Stimulated activated CD4-positive, alpha-beta T cell treated with anti-CD3 and anti-CD28 coated beads, Interleukin-12 subunit alpha, Interleukin-12 subunit beta, amount 100 ng/mL, for 4 hours (primary cell): ENCODE measurements around the gene FAM20B.

ENCODE experiments used
- DNase-seq: peaks from one replicate; pipeline ENCODE4 v3.0.0-alpha.2; 2020

Gene FAM20B

DNA sequence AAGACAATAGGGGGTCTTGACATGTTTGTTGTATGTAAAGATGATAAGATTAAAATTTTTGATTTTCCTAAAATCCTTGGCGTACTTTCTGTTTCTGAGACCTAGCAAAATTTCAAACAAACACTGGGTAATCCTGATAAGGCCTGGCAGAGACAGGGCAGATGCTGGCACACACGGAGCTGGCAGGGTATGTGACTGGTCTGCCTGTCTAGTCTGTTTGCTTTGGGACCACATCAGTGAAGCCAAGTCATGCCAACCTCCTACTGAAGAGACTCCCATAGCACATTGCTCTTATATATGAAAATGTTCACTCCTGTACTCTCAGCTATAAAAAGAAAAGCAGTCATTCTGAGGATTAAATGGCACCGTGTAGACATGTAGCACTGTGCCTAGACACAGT, 70.2 kb downstream of the FAM20B start:
- DNase-seq: no peak

DNA sequence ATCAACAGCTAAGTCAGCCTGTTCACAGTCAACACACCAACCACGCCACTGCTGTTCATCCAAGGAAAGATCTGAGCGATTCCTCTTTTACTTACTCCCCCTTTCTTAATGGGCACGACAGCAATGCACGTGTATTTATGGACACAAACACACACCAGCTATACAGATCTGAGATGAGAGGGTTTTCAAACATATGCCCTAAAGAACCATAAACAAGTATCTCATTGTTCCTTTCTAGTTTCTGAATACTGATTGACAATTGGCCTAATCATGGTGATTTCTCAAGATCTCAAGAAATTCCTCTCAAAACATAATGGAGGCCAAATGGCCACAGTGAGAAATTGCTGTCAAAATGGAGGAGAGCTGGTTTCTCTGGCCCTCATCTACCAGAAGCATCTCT, 74.2 kb downstream of the FAM20B start:
- no peak for DNase-seq

DNA sequence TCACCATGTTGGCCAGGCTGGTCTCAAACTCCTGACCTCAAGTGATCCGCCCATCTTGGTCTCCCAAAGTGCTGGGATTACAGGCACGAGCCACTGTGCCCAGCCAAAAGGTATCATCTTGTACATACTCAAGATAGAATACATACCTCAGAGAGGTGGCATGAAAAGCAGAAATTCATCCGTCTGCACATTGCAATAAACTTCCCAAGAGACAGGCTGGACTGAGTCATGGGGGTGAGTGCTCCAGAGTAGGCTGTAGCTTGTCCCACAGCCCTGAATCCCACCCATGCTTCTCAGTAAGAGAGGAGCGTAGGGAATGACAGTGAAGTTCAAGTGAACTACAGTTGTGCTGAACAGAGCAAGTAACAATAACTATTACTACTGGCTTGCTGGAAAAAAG, 75.9 kb downstream of the FAM20B start:
- no peak for DNase-seq

DNA sequence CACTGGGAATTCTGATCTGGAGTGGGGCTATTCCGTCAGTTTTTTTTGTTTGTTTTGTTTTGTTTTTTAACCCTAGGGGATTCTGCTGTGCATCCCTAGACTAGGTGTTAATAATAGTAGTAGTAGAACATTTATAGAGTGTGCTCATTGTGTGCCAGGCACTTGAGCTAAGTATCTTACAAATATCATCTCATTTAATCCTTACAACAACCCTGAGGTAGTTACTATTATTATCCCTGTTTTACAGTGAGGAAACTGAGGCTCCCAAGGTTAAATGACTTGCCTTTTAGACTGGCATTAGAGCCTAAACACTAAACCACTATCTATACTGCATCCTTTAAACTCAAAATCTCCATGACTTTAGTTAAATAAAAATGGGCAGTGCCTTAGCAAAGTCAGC, 78.3 kb downstream of the FAM20B start:
- DNase-seq: no peak

DNA sequence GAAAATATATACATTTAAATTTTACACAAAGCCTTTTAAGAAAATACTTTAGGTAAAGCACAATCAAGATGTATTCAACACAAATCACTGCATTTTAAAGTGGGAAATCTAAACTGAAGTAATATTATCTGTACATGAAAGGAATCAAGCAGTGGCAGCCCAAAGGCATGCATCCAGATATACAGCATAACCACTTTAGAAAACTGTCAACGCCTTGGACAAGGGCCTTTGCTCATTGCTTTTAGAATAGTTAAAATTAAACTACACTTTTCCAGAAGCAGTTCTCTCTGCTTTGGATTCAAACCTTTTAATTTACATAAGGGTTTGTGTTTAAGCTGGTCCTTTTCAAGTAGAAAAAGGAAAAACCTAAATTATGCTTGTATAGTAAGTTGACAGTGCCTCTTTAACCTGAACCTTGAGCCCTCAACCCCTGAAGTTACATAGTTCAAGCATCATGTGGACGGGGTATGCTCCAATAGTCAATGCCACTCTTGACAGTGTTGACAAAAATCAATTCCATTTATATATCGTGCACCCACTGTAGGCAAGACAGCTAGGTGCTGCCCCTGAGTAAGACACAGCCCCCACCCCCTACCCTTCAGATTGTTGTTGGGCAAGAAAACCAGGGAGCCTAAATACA, 79.0 kb downstream of the FAM20B start:
- no peak for DNase-seq

DNA sequence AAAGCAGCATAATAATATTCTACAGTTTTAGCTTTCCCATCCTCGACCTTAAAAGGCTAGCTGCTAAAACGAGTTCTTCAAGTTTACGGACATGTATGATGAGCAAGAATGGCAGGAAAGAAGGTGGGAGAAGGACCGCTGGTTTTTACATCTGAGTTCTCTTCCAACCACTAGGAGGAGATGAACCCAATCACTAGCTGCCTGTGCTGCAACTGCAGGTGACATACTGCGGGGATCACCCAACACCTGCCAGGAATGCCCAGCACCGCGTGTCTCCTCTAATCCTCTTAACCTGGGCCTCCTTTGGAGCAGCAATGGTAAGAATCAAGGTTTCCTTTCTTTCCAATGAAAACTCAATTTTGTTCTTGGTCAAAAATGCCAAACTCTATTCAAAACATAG, 79.7 kb downstream of the FAM20B start:
- DNase-seq: no peak

DNA sequence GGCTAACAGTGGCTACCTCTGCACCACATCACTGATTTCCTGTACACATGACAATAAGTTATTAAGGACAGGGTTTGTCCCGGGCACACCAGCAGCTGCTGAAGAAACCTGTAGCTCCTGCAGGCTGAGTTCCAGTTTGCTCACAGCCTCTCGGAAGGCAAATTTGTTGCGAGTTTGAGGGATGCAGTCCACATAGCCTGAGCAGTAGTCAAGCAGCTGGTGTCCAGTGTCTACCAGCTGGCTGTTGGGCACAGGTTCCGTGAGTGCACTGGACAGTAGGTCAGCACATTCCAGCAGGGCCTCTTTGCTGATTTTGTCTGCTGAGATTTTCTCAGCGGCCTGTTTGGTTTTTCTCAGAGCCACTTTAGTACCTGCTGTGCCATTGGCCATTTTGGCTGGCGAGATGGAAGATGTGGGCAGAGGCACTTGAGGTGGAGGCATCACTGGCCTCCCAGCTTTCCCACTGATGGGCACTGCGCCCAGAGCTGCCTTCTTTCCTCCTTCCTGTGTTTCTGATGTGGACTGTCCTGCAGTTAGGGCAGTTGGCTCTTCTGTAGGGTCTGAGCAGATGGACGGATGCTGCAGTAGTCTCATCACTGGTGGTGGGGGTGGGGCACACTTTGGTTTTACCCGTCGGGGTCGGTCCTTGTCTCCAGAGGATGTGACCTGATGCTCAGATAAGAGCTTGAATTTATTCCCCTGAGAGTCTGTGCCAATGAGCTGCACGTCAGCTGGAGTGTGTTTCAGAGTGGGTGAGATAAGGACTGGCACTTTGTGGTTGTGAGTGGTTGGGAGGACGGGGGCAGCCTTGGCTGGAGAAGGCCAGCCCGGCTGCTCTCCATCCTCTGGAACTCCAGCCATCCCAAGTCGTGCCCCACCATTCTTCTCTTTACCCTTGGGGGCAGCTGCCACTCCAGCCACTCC, 82.3 kb downstream of the FAM20B start:
- DNase-seq: no peak

DNA sequence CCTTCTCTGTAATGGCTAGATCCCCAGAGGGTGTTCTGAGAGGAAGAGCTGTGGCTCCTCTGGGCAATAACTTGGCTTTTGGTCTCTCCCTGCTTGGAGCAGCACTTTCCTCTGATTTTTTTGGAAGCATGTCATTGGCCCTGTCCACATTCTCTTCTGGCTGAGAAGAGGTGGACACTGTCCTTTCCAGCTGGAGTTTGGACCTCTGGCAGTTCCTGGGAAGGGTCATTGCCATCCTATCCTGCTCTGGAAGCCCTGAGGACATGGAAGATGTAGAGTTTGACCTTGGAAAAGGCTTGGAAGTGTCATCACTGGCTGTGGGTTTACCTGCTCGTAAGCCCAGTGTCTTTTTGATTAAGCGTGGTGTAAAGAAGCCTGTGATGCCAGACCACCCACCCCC, 83.0 kb downstream of the FAM20B start:
- no peak for DNase-seq

DNA sequence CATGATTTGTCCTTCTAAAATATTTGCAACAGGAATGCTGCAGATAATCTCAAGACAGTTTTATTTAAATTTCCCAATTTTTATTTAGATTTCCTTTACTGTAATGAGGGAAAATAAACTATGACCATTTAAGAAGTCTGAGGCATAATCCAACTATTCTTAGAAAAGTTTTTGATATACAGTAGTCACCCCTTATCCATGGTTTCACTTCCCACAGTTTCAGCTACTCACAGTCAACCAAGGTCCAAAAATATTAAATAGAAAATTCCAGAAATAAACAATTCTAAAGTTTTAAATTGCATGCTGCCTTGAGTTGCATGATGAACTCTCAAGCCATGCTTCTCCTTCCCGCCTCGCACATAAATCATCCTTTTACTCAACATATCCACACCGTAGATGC, 89.5 kb downstream of the FAM20B start:
- DNase-seq: no peak

DNA sequence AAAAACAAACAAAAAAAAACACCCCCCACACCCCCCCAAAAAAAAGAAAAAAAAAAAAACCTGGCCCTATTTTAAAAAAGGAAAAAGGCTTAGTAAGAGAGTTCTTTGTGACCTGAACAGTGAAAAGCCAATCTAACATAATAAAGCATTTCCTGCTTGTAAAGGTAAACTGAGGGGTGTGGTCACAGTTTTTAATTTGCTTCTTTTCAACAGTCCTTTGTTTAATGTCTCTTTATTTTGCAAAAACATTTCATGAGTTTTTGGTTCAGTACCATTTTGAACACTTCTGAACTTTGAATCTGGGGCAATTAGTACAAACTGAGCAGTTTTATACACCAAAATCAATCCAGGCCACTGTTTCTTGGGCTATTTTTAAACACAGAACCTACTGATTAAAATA, 93.8 kb downstream of the FAM20B start:
- DNase-seq: no peak

DNA sequence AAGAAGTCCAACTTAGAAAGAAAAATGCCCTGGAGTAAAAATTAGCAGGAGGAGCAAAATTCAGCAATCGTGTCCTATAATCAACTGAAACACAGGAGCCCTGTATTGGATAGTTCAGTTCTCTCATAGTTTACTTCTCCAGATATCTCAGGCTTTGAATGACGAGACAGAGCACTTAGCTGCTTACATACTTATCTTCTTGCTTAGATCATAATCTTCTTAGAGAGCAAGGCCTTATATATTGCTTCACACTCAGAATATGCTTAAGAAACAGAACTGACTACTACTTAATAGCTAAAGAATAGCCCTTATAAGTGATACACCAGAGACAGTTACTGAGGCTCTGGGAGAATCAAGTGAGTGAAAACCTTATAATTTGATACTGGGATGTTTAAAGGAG, 95.0 kb downstream of the FAM20B start:
- no peak for DNase-seq

DNA sequence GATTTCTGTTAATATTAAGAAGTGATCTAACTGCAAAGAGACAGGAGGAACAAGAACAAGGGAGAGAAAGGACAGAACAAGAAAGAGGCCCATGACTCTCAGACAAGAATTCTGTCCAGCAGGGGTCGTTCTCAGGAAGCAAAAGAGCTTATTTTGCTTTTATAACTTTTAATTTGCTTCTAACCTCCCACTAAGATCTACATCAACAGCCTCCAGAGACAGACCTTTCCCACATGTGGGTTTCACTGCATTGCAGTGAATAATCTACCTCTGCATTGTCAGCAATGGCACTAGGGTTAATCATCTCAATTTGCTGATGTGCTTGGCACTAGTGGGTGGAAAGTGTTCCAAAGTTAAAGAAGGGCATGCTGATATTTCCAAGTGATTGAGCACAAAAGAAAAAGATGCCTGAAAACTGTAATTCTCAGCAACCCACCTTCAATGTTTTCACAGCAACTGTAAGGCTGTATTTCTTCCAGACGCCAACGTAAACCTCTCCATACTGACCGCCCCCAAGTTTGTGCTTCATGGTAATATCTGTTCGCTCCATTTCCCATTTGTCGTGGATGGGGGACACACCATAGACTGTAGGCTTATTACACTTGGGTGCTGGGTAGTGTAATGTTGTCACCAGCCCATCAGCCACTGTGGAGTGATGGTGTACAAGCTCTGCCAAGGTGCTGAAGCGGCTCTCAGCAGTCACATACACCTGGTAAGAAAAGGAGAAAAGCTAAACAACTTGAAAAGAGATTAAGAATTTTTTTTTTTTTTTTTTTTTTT, 95.7 kb downstream of the FAM20B start:
- DNase-seq: no peak

DNA sequence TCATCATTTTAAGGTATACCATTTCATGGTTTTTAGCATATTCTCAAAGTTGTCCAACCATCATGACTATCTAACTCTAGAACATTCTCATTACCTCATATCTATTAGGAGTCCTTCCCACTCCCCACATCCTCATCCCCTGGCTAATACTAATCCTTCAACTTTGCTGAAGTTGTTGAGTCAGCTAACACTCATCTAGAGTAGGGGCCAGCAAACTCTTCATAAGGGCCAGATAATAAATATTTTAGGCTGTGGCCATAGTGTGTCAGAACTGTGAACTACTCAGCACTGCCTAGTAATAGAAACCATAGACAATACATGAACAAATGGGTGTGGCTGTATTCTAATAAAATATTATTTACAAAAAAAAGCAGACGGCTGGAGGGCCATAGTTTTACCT, 99.2 kb downstream of the FAM20B start:
- DNase-seq: no peak
